Natural killer cell (primary cell): ENCODE measurements around the gene RAET1E. TPM values are rescaled to one million over a fixed set of nuclear protein-coding genes. Genes with fewer than 3 reads are reported as not detected.
A peak's percentile ranks its signal among the peaks of the same experiment; 100 is the strongest.

Experiments
- ATAC-seq, 3 donors: fragments of 150-1000 bp in 2 of 3; fragments of 200-7000 bp in 1 of 3; cut with Tn5 transposase; 1 replicate in 1 of 3; 2 replicates in 2 of 3; pipeline ENCODE4 v1.10.0; 2021; ENCODE audit warnings: mild to moderate bottlenecking in 2 of 3, moderate library complexity in 2 of 3
- DNase-seq, 2 donors: peaks; one replicate each; pipeline versions ENCODE4 v3.0.0 to v3.0.0-alpha.2; 2013 to 2021; ENCODE audit warnings: mixed read lengths in 1 of 2
- H3K27ac ChIP-seq: one replicate; pipeline ENCODE4 v1.5.1; 2013; ENCODE audit warnings: mild to moderate bottlenecking, low read length
- H3K27me3 ChIP-seq: one replicate; pipeline ENCODE4 v1.6.1; 2013; ENCODE audit warnings: low read length; ENCODE audit not compliant: control insufficient read depth, insufficient read depth
- H3K36me3 ChIP-seq: one replicate; pipeline ENCODE4 v1.6.1; 2013; ENCODE audit warnings: low read length; ENCODE audit not compliant: control insufficient read depth, insufficient read depth
- H3K4me1 ChIP-seq: one replicate; pipeline ENCODE4 v1.6.1; 2013; ENCODE audit warnings: low read length; ENCODE audit not compliant: control insufficient read depth, insufficient read depth
- H3K4me3 ChIP-seq: one replicate; pipeline ENCODE4 v1.5.1; 2013; ENCODE audit warnings: low read length
- H3K9me3 ChIP-seq: one replicate; pipeline ENCODE4 v1.6.1; 2013; ENCODE audit warnings: low read length; ENCODE audit not compliant: control insufficient read depth, insufficient read depth
- H3K27ac Mint-ChIP-seq, 2 donors: one replicate each; pipeline ENCODE4 v1.8.0; 2022; ENCODE audit warnings: mild to moderate bottlenecking in 2 of 2, mixed read lengths in 2 of 2, moderate library complexity in 1 of 2
- H3K27me3 Mint-ChIP-seq, 2 donors: one replicate each; pipeline ENCODE4 v1.8.0; 2022; ENCODE audit warnings: low read depth in 2 of 2, mixed read lengths in 2 of 2
- H3K36me3 Mint-ChIP-seq: one replicate; pipeline ENCODE4 v1.8.0; 2022; ENCODE audit warnings: mixed read lengths
- H3K4me1 Mint-ChIP-seq, 2 donors: one replicate each; pipeline ENCODE4 v1.8.0; 2022; ENCODE audit warnings: mixed read lengths in 2 of 2
- H3K4me3 Mint-ChIP-seq: one replicate; pipeline ENCODE4 v1.8.0; 2022; ENCODE audit warnings: mild to moderate bottlenecking, moderate library complexity, mixed read lengths
- H3K9me3 Mint-ChIP-seq, 2 donors: one replicate each; pipeline ENCODE4 v1.8.0; 2022; ENCODE audit warnings: mixed read lengths in 2 of 2
- WGBS: methylation state at CpG from one replicate; pipeline ENCODE4 v1.1.7; 2013; ENCODE audit warnings: missing lambda C conversion rate; ENCODE audit not compliant: insufficient coverage; 5-methylcytosine and 5-hydroxymethylcytosine counted together
- intact Hi-C: fragments of 100-400 bp; cut with micrococcal nuclease; formaldehyde crosslinking; loops from one replicate; pipeline ENCODE4 v1.14.2; 2022
- total RNA-seq, 4 donors: library from RNA; stranded (reverse); fragments of 120-200 nt in 1 of 4; gene quantifications; one replicate each; pipeline versions ENCODE4 v1.2.3 to v1.2.4, GENCODE V29; 2013 to 2022
- TF ChIP-seq, protein P1 (sequence below): fragments of 200-600 bp; IDR thresholded peaks from one replicate; pipeline ENCODE4 v1.8.0; 2022; ENCODE audit warnings: antibody characterized with exemption

The RAET1E gene
- total RNA-seq, 3 donors from 2014 or later (not counting 1 experiment from before 2014, with no cell fraction given), result not detected

DNA sequence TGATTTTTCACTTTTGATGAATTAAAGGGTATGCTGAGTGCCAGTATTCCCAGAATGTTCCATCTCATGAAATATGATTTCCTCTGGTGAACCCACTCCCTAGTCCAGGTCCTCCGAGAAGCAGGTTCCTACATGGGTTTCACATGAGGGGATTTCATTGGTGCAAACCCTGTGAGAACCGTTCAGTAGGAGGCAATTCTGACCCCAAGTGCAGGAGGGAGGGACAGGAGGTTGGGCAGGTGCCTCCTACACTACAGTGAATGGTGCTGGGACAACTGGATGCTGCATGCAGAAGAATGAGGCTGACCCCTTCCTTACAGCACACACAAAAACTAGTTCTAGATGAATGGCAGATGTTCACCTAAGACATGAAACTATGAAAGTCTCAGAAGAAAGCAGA is 38.8 kb upstream of the RAET1E start:
- WGBS, result 28% methylated on average over 2 of the region's 2 CpGs
- Mint-ChIP-seq H3K4me3 (peak overlapping the region; percentile 28), H3K27me3 (peaks cover 69 to 85% of the 10 kb centered on the region in 2 donors), H3K36me3 (no peaks in the 10 kb centered on the region), H3K27ac (peak overlapping the region in 1 of 2 donors; percentile 37), H3K4me1 (peaks cover 12 to 25% of the 10 kb centered on the region in 2 donors), H3K9me3 (no peaks in the 10 kb centered on the region)
- H3K4me1 ChIP-seq, result peaks cover 30% of the 10 kb centered on the region
- no peak for ATAC-seq
- TF ChIP-seq, protein P1, sequence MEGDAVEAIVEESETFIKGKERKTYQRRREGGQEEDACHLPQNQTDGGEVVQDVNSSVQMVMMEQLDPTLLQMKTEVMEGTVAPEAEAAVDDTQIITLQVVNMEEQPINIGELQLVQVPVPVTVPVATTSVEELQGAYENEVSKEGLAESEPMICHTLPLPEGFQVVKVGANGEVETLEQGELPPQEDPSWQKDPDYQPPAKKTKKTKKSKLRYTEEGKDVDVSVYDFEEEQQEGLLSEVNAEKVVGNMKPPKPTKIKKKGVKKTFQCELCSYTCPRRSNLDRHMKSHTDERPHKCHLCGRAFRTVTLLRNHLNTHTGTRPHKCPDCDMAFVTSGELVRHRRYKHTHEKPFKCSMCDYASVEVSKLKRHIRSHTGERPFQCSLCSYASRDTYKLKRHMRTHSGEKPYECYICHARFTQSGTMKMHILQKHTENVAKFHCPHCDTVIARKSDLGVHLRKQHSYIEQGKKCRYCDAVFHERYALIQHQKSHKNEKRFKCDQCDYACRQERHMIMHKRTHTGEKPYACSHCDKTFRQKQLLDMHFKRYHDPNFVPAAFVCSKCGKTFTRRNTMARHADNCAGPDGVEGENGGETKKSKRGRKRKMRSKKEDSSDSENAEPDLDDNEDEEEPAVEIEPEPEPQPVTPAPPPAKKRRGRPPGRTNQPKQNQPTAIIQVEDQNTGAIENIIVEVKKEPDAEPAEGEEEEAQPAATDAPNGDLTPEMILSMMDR, result no peak
- H3K9me3 ChIP-seq, result no peaks in the 10 kb centered on the region
- no peak overlapping the region for H3K27ac ChIP-seq
- H3K27me3 ChIP-seq, result peaks cover 76% of the 10 kb centered on the region
- H3K4me3 ChIP-seq, result no peak overlapping the region
- intact Hi-C loops, result loop anchor here (10.0 kb wide), 2 partner anchors 192 to 878 kb away; partner anchors contain the start of genes NUP43 and PCMT1
- H3K36me3 ChIP-seq, result no peaks in the 10 kb centered on the region
- DNase-seq, result no peak

DNA sequence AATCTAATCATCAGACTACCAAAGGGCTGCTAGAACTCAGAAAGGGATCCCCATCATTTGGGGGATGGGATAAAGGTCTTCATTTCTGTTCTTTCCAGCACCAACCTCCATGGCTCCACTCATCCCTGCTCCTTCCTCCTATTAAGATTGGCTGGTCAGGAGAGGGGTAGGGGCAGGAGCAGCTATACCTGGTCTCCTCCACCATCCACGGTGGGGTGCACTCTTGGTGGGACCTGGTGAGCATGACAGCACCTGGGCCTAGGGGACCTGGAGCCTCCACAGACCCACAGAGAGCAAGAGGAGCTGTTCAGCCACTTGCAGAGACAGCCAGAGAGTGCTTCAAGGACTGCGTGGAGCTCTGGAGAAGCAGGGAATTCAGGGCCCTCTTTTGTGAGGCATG is 37.8 kb upstream of the RAET1E start:
- TF ChIP-seq, protein P1, result no peak
- no peak for DNase-seq
- intact Hi-C loops, result loop anchor here (10.0 kb wide), 2 partner anchors 191 to 879 kb away; partner anchors contain the start of genes NUP43 and PCMT1
- Histone ChIP-seq H3K4me3 (no peak overlapping the region), H3K36me3 (no peaks in the 10 kb centered on the region), H3K27me3 (peaks cover 72% of the 10 kb centered on the region), H3K9me3 (no peaks in the 10 kb centered on the region), H3K4me1 (peaks cover 20% of the 10 kb centered on the region), H3K27ac (no peak overlapping the region)
- H3K4me3 Mint-ChIP-seq, result no peak overlapping the region
- ATAC-seq, result no peak
- peaks cover 76 to 94% of the 10 kb centered on the region in 2 donors for H3K27me3 Mint-ChIP-seq
- H3K9me3 Mint-ChIP-seq, result no peaks in the 10 kb centered on the region
- WGBS, result 64% methylated on average over 2 of the region's 2 CpGs
- H3K27ac Mint-ChIP-seq, result peak overlapping the region in 1 of 2 donors; percentile 79
- H3K36me3 Mint-ChIP-seq, result no peaks in the 10 kb centered on the region
- H3K4me1 Mint-ChIP-seq, result peaks cover 8 to 21% of the 10 kb centered on the region in 2 donors

DNA sequence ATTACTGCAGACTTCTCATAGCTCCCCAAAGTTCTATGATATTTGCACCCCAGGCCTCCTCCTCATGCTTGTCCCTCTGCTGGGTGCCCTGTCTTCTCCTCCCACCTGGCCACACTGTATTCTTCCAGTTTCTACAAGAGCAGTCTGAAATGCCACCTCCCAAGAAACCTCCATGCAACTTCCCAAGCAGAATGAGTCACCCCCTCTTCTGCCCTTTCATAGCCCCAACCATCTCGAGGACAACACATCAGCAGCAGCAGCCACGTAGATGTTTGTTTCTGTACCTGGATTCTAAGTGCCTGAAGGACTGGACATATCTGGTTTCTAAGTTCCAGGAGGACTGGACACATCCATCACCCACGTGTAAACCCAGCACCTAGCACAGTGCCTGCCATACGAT is 37.3 kb upstream of the RAET1E start:
- H3K9me3 Mint-ChIP-seq, result no peaks in the 10 kb centered on the region
- no peaks in the 10 kb centered on the region for H3K36me3 ChIP-seq
- DNase-seq (no peak), ATAC-seq (no peak)
- intact Hi-C loops, result loop anchor here (10.0 kb wide), 2 partner anchors 190 to 880 kb away; partner anchors contain the start of genes NUP43 and PCMT1
- H3K4me1 ChIP-seq, result peaks cover 17% of the 10 kb centered on the region
- no peak overlapping the region for H3K4me3 ChIP-seq
- TF ChIP-seq, protein P1, result no peak
- no peaks in the 10 kb centered on the region for H3K9me3 ChIP-seq
- WGBS, result 48% methylated on average over 3 of the region's 4 CpGs
- no peak overlapping the region for H3K4me3 Mint-ChIP-seq
- peak overlapping the region in 1 of 2 donors; percentile 79 for H3K27ac Mint-ChIP-seq
- peaks cover 77 to 94% of the 10 kb centered on the region in 2 donors for H3K27me3 Mint-ChIP-seq
- H3K36me3 Mint-ChIP-seq, result no peaks in the 10 kb centered on the region
- H3K27ac ChIP-seq, result no peak overlapping the region
- peaks cover 68% of the 10 kb centered on the region for H3K27me3 ChIP-seq
- peaks cover 8 to 21% of the 10 kb centered on the region in 2 donors for H3K4me1 Mint-ChIP-seq
